DMS53 treated with DMSO at 0.1 percent for 48 hours (cell line): ENCODE measurements around the gene NEURL1B.
"Not testable (repeated sequence)": the region's sequence is repeated elsewhere in the genome, so short reads cannot be mapped to it uniquely, and the experiment has no call there.

Experiments used
- DNase-seq: peaks from one replicate; lab custom pipeline; 2025; ENCODE audit not compliant: unreplicated experiment; lab: John Stamatoyannopoulos, UW

NEURL1B gene

GRCh38 chr5:172648013-172648381 is 6.9 kb downstream of the NEURL1B start:
- DNase-seq = peak; percentile 97

- DNase-seq = no peak
Measured at GRCh38 chr5:172648755-172649154, 7.7 kb downstream of the NEURL1B start.

- not testable (repeated sequence) for DNase-seq
Measured at GRCh38 chr5:172656496-172656895, 15.4 kb downstream of the NEURL1B start.

- not testable (repeated sequence) for DNase-seq
Measured at GRCh38 chr5:172657524-172658233, 16.6 kb downstream of the NEURL1B start.

- DNase-seq = no peak
Measured at GRCh38 chr5:172658391-172658790, 17.3 kb downstream of the NEURL1B start.

GRCh38 chr5:172658961-172659501 is 18.0 kb downstream of the NEURL1B start:
- peak; percentile 11 for DNase-seq

- no peak for DNase-seq
Measured at GRCh38 chr5:172659570-172659908, 18.5 kb downstream of the NEURL1B start.

GRCh38 chr5:172659909-172660628 is 19.0 kb downstream of the NEURL1B start:
- peak; percentile 93 for DNase-seq

GRCh38 chr5:172660974-172661373 is 19.9 kb downstream of the NEURL1B start:
- no peak for DNase-seq

- DNase-seq = no peak
Measured at GRCh38 chr5:172661526-172661925, 20.5 kb downstream of the NEURL1B start.

- no peak for DNase-seq
Measured at GRCh38 chr5:172662596-172662995, 21.5 kb downstream of the NEURL1B start.

- no peak for DNase-seq
Measured at GRCh38 chr5:172664018-172664417, 23.0 kb downstream of the NEURL1B start.

- no peak for DNase-seq
Measured at GRCh38 chr5:172664681-172665541, 23.8 kb downstream of the NEURL1B start.

- no peak for DNase-seq
Measured at GRCh38 chr5:172666251-172666650, 25.2 kb downstream of the NEURL1B start.

- DNase-seq = no peak
Measured at GRCh38 chr5:172667786-172668593, 26.9 kb downstream of the NEURL1B start.

- no peak for DNase-seq
Measured at GRCh38 chr5:172668594-172669071, 27.6 kb downstream of the NEURL1B start.

- no peak for DNase-seq
Measured at GRCh38 chr5:172669386-172670004, 28.4 kb downstream of the NEURL1B start.

- DNase-seq = no peak
Measured at GRCh38 chr5:172670005-172670402, 28.9 kb downstream of the NEURL1B start.

GRCh38 chr5:172670444-172670843 is 29.4 kb downstream of the NEURL1B start:
- DNase-seq = no peak

- no peak for DNase-seq
Measured at GRCh38 chr5:172671091-172671490, 30.0 kb downstream of the NEURL1B start.
